TTC549 (cell line): Measurements from ENCODE around the gene CHTF18.

Source experiments
- FAIRE-seq: peaks from 2 replicates; lab custom pipeline; 2012; peaks lifted over from hg19 to GRCh38; lab: Jason Lieb, UNC

CHTF18 gene

DNA sequence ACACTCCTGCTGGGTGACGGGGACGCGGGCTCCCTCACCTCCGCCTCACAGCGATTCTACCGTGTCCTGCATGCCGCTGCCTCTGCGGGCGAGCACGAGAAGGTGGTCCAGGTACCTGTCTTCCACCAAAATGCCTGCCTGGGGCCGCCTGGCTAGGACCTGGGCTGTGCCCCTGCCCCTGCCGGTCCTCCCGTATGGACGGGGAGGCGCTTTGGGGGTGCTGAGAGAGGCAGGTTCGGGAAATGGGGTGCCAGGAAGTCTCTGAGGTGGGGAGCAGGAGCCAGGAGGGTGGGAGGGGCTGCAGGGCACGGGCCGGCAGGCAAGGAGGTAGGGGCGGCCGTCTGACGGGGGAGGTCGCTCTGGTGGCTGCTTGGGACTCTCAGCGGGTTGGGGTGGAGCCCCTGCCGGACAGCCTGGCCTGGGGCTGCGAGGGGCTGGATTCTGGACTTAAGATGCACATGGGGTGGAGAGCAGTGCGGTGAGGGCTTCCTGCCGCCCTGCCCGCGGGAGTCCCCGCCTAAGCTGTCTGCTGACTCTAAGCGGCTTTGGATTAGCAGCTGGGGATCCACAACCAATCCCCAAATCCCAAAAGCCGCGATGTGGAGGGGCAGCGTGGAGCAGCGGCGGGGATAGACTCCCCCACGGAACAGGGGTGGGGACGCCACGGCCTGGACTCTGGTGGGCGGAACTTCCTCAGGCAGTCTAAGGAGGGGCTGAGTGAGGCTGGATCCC, 5.8 kb downstream of the CHTF18 start:
- FAIRE-seq: no peak

DNA sequence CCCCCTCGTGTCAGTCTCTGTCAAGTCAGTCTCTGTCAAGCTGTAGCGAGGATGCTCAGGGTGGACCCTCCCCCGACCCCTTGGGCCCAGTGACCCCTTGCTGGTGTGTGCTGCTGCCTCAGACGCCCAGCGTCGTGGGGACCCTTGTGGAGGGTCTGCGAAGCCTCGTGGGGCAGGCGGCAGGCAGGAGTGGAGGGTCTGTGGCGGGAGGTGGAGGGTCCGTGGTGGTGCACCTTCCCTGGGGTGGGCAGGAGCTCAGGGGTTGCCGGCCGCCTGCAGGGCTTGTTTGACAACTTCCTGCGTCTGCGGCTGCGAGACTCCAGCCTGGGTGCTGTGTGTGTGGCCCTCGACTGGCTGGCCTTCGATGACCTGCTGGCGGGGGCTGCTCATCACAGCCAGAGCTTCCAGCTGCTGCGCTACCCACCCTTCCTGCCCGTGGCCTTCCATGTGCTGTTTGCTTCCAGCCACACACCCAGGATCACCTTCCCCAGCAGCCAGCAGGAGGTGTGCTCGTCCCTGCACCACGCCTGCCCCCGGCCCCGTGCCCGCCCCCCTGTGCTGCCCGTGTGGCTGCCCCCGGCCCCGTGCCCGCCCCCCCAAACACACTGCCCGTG, 6.5 kb downstream of the CHTF18 start:
- FAIRE-seq: no peak

DNA sequence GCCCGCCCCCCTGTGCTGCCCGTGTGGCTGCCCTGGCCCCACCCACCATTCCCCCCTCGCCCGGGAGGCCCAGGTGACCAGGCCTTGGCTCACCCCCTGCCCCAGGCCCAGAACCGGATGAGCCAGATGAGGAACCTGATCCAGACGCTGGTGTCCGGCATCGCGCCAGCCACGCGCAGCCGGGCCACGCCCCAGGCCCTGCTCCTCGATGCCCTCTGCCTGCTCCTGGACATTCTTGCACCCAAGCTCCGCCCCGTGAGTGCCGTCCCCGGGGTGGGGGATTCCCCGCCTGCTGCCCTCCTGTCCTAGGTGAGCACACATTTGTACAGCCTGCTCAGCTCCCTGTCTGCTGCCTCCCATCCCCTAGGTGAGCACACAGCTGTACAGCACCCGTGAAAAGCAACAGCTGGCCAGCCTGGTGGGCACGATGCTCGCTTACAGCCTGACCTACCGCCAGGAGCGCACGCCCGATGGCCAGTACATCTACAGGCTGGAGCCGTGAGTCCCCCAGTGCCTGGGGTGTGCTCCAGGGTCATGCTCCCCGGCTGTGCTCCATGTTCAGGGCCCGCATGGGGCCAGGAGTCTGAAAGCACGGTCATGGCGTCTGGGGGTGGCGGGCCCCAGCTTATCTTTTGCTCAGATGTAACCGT, 7.3 kb downstream of the CHTF18 start:
- no peak for FAIRE-seq

DNA sequence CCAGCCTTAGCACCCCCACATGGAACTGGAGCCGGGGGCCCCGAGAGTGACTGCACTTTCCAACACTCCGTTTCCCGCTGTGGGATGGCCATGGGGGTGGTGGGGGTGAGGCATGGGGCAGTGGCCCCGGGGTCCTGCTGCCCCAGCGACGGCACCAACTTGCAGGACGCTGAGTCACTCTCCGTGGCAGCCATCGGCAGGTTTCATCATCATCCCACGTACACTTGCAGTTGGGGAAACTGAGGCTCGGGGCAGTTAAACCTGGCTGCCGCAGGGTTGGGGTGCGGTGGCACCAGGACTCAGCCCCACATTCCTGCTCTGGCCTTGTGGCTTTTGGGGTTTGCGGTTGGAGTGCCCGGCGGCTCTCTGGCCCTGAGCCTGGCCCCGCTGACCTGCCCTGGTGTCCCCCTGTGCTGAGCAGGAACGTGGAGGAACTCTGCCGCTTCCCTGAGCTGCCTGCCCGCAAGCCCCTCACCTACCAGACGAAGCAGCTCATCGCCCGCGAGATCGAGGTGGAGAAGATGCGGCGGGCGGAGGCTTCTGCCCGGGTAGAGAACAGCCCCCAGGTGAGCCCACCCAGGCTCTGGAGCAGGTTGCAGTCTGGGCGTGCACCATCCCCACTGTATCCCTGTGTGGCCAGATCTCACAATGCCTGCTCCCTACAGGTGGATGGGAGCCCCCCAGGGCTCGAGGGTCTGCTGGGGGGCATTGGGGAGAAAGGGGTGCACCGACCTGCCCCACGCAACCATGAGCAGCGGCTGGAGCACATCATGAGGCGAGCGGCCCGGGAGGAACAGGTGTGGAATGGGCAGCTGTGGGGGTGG, 8.1 kb downstream of the CHTF18 start:
- no peak for FAIRE-seq

DNA sequence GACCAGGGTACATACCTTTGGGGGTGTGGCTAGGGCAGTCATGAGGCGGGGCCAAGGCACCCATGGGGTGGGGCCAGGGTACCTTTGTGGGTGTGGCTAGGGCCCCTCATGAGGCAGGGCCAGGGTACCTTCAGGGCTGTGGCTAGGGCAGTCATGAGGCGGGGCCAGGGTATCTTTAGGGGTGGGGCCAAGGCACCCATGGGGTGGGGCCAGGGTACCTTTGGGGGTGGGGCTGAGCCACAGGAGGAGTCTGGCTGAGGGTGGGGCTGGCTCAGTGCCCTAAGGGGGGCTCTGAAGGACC, 8.7 kb downstream of the CHTF18 start:
- no peak for FAIRE-seq

DNA sequence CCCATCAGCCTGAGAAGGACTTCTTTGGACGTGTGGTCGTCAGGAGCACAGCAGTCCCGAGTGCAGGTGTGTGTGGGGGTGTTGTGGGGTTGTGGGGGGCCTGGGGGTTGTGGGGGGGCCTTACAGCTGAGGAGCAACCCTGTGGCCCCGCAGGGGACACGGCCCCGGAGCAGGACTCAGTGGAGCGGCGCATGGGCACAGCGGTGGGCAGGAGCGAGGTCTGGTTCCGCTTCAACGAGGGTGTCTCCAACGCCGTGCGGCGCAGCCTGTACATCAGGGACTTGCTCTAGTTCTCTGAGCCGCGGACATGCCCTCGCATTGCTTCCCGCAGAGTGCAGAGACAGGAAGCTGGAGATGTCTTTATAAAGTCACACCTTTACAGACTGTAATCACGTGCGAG, 9.3 kb downstream of the CHTF18 start:
- FAIRE-seq: no peak

DNA sequence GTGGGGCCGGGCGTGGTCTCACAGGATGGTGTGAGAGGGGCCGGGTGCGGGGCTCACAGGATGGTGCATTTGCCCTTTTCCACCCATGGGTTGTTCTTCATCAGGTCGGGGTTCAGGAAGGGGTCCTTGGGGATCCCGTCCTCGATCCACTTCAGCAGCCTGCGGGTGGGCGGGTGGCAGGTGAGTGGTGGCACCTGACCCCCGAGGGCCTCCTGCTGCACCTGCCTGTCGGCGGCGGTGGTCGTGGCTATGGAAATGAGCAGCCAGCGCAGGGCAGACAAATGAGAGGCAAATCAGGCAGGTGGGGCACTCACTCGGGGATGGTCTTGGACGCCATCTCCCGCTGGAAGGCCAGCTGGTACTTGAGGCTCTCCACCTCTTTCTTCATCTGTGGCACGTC, 10.2 kb downstream of the CHTF18 start:
- FAIRE-seq: no peak

DNA sequence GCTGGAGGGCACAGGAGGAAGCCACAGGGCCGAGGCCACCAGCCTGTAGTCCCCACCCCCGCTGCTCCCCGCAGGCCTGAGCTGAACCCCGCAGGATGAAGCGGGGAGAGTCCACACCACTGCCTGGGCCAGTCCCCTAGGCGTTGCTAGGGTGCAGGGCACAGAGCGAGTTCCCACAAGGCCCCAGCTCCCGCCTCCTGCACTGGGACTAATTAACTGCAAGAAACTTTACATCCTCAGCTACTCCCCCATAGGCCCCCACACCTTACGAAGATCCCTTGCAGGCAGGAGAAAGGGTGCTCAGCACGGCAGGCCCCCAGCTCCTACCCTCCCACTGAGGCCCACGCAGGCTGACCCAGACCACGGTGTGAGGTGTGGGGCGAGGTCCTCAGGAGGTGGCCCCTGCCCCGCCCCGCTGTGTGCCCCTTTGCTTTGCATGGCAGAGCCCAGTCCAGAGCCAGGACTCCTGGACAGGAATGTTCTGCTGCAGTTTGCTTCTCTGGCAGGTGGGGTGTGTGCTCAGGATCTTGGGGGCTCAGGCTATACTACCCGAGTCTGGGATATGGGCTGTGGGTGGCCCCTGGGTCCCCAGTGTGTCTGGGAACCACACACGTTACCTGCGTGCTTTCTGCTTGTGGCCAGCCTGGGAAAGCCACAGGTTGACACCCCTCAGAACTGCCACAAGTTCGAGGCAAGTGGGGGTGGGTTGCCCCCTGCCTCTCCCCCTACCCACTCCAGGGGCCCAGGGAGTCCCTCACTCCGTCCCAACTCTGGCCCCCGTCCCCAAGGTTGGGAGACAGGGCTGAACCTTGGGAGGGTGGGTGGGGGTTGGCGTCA, 10.9 kb downstream of the CHTF18 start:
- FAIRE-seq: no peak

DNA sequence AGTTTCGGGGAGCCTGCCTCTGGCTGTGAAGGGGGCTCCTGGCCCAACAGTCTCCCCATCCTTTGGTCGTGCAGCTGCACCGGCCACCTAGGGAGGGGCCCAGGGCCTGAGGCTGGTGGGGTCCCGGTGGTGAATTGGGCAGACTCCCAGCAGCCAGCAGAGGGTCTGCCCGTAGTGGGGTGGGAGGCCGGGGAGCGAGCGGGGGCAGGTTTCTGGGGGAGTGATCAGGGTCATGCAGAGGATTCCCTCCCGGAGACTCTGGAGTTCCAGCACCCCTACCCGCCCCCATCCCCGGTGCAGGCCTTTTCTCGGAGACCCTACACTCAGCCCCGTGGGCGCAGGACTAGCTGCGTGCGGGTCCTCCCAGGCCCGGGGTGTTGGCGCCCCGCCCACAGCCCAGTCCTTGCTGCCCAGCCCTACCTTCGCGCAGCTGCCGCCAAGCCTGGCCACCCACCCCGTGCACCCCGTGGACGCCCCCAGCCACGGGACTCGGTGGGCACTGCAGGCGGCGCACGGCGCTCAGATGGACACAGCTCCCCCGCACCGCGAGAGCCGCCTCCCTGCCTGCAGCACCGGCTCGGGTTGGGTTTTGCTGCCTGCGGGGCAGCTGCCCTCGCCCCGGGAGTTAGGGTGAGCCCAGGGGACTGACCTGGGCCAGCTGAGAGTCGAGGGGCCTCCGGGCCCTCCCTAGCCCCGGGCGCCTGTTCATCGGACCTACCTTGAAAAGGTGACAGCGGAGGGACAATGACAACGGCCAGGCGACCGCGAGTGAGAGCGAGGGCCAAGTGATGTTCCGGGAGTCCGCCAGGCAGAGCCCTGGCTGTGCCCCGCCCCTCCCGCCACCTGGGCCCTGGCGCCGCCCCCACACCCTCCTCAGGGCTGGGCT, 11.8 kb downstream of the CHTF18 start, which contains the start of gene GNG13:
TSS of gene GNG13 (minus strand) at position 787 of the 886 bp plus-strand sequence. CDS start 1,657 bp downstream, outside the sequence.
- FAIRE-seq: no peak

DNA sequence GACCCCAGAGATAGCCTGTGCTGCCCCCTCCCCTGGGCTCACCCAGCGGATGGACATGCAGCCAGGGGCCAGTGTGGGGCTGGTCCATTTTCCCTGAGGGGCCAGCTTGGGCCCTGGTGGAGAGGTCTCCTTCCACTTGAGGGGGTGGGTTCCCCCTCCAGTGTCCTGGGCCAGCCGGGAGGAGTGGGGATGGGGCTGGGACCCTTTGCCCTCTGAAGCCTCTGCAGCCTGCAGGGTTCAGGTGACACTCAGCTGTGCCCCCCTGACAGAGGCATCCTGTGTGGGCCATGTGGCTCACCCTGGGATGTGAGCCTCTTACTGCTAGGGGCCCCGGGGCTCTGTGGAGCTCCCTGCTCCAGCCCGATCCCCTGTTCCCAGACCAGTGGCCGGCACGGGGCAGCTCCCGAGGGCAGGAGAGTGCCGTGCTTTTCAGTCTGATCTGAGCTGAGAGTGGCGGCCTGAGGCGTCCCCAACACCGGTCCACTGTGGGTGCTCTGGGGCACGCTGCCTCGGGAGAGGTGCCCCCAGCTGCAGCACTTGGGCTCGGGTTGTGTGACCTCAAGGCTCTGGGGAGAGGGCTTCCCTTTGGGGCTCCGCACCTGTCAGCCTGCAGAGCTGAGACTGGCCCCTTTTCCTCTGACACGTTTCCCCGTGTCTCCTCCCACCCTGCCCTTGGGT, 12.6 kb downstream of the CHTF18 start:
- no peak for FAIRE-seq

DNA sequence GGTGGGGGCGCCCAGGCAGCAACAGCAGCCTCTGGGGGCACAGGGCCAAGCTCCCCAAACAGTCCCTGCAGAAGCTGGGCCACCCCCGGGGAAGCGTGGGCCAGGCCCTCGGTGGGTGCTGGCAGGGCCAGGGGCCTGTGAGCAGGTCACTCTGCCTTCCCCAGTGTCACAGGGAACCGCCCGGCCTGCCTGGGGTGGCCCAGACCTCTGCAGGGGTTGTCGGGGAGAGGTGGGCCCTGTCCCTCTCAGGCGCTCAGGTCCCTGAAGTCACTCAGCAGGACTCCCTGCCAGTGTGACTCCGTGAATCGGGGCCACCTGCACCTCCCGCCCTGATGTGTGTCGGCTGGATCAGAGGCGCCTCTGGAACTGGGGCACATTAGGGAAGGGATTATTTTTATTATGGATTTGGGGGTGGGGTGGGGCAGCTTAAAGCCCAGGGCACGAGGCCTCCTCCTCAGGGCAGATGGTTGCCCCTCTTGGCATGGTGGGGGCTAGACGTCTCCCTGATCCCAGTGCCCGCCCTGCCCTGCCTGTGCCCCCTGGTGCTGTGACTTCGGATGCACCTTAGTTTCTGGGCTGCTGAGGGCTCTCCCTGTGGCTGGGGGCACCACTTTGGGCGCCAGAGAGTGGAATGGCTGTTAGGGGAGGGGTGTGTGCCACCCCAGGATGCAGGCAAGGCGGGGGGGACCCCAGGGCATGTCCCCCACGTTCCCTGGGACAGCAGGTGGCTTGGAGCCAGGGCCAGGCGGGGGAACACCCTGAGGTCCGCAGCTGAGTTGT, 13.4 kb downstream of the CHTF18 start:
- FAIRE-seq: no peak

DNA sequence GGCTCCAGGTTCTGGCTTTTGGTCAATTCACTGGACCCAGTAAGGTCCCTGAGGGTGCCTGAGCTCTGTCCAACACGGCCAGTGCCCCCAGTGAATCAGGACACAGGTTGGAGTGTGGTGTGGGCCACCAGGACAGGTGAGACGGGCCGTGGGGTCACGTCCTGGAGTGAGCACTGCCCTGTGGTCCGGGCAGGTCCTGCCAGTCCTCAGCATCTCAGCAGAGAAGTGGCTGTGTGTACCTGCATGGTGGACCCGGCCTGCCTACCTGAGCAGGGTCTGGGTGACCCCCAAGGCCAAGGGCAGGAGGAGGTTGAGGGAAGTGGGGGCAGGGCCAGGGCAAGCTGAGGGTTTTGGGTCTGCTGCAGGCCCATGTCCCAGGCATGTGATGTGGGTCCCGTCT, 14.0 kb downstream of the CHTF18 start:
- FAIRE-seq: no peak

DNA sequence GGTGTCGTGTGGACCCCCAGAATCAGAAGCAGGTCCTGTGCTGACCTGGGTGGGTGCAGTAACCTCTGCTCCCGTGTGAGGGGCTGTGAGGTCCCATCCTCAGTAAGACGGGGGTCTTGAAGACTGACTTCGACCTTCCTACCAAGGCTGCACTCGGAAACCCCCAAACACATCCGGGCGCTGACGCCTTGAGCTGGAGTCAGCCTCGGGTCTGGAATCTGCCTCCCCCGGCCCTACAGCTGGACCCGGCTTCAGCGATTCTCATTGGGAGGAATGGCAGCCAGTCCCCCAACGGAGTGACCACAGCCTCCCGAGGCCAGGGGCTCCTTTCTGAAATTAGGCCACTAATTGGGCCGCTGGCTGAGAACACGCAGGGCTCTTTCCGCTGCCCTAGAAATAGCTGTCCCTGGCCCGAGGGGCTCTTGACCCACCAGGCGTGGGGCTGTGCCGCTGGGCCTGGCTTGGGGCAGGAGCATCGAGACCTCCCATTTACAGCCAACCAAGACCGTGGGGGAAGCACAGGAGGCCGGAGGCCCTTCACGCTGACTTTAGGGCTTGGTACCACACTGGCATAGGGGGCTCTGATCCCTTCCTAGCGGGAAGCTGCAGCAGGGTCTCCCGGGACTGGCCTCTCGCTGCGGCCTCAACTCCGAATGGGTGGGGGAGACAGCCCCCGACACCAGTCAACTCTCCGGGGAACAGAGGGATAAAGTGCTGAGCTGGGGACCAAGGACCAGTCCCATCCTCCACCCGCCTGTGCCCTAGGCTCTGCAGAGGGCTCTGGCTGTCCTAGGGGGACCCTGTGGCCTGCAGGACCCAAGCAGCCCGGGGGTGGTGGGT, 14.7 kb downstream of the CHTF18 start:
- no peak for FAIRE-seq

DNA sequence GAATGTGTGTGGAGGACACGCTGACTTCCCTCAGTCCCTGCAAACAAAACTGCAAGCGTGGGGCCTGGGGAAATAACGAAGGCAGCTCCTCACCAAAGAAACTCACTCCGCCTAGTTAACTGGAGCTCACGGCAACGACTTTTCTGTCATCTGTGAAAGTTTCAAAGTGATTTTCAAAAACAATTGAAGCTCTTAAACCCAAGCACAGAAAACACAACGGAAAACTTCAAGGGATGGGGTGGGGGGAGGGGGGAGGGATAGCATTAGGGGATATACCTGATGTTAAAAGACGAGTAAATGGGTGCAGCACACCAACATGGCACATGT, 15.3 kb downstream of the CHTF18 start:
- no peak for FAIRE-seq

DNA sequence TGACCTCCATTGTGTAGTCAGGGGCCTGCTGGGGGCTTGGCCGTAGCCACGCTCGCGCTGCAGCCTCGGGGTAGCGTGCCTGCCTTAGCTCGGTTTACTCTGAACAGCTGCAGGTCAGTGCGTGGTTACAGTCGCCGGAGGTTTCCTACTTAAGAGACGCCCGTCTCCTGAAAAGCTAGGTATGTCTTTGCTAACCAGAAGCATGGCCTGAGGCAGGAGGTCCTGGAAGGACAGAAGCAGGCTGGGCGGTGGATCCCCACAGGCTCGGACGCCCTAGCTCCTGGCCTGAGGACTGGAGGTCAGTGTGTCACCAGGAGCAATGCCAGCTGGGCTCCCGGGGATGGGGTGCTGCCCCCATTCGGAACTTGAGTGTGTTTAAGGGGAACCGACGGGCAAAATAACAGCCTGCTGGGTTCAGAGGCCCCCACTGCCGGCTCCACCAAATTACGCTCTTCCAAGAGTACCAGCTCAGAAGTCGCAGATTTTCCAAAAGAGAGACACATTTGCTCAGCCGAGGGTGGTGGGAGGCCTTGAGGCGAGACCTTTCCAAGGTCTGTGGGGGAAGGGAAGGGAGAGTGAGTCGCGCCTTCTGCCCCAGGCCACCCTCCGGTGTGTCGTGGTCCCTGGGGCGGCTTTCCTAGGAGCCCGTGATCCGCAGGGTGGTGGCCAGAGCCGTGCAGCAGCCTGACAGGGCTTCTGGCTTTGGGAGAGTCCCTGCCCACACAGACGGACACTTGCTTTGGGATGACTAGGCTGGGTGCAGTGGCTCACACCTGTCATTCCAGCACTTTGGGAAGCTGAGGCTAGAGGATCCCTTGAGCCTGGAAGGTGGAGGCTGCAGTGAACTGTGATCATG, 16.0 kb downstream of the CHTF18 start:
- FAIRE-seq: no peak

DNA sequence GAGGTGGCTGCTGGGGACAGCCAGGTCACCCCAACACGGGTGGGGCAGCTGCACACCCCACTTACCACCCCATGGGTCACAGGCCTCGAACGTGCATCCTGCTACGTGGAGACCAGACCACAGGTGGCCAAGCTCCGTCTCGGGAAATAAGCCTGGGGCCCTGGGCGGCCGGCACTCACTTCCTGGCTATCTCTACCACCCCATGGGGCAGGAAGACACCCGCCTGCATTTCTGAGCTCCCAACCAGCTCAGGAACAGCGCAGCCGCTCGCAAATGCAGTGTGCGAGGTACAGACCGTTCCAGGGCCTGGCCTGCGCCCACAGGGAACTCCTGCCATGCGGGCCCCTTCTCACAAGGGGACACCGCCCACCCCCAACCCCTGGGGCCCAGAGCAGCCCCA, 17.1 kb downstream of the CHTF18 start:
- FAIRE-seq: no peak

DNA sequence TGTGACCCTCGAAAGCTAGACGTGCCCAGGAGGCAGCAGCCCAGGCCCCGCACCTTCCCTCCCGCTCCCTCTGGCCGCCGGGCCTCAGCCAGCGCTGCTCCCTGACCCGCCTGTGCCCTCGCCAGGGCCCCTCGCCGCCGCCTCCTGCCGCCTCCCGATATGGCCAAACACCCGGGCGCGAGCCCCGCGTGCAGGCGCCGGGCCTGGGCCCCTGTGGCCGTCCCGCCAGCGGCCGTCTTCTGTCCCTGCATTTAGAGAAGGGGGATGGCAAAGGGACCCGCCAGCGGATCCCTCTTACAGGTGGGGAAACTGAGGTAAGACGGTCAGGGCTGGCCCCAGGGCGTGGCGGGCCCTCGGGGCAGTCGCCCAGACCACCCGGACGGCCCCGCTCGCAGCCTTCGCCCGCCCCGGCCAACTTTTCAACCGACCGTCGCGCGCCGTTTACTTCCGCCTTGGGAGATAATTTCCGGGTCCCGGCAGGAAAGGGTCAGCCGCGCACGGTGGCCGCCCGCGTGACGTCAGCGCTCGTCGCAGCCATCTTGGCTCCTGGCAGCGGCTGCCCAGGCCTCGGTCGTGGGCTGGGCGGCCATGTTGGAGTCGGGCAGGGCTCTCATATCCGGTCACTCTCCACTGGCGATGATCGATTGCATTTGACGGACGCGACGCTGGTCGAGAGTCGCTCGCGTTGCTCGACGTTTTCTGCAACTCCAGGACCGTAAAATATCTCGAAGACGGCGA, 19.1 kb downstream of the CHTF18 start:
- no peak for FAIRE-seq
